Lower leg skin (tissue), 4 donors: ENCODE results near the gene SMC1B. TPM values are rescaled to one million over a fixed set of nuclear protein-coding genes. Genes with fewer than 3 reads are reported as not detected.

Source experiments
- DNase-seq, 2 donors: peaks; one replicate each; pipeline ENCODE4 v3.0.0-alpha.2; 2019; ENCODE audit warnings: low spot score in 2 of 2
- H3K4me3 ChIP-seq: fragments of 200-600 bp; sonication (generic); 2 replicates; pipeline ENCODE4 v1.5.1; 2017; ENCODE audit warnings: mild to moderate bottlenecking, low read depth; ENCODE audit not compliant: poor library complexity, severe bottlenecking
- CTCF ChIP-seq, 3 donors: fragments of 450-650 bp; IDR thresholded peaks; one replicate each; pipeline ENCODE4 v1.5.1; 2016; ENCODE audit warnings: antibody characterized with exemption in 3 of 3, mild to moderate bottlenecking in 3 of 3, moderate library complexity in 2 of 3
- POLR2A ChIP-seq, 2 donors: fragments of 450-650 bp; IDR thresholded peaks; one replicate each; pipeline ENCODE4 v1.6.1; 2016 to 2017; ENCODE audit warnings: antibody characterized with exemption in 2 of 2, mild to moderate bottlenecking in 1 of 2, moderate library complexity in 1 of 2
- WGBS, 2 donors: methylation state at CpG; one replicate each; pipeline ENCODE4 v1.1.5; 2018; 5-methylcytosine and 5-hydroxymethylcytosine counted together
- intact Hi-C: fragments of 100-400 bp; cut with DNase I; formaldehyde crosslinking; loops from one replicate; pipeline ENCODE4 v1.15.0; 2023; ENCODE audit warnings: low total_unique reads
- total RNA-seq, 4 donors: library from RNA; depleted of rRNA; stranded (reverse); fragments of >200 nt; gene quantifications; one replicate each; pipeline ENCODE4 v1.1.0, GENCODE V29; 2016

SMC1B gene
- total RNA-seq, 4 donors from 2014 or later = not detected

GRCh38 chr22:45309422-45310227 lies 103.8 kb downstream of the SMC1B start, which contains the start of gene FAM118A:
Gene FAM118A, plus strand, starts transcription at chr22:45309934. Its CDS starts 12,446 bp downstream, at chr22:45322380.
- H3K4me3 ChIP-seq = peak within 1 kb of the TSS; percentile 69
- DNase-seq = peak; percentile 88 to 98
- TF ChIP-seq POLR2A (IDR thresholded peaks at IDR 0.05) (no peak), CTCF (IDR thresholded peaks at IDR 0.05) (no peak)
- 1 to 3% methylated on average over 15 to 19 of the region's 95 CpGs for WGBS, 2 donors
- intact Hi-C loops = no loop called here

- H3K4me3 ChIP-seq = no peak overlapping the region
- peak in 1 of 2 donors; percentile 89 for DNase-seq
- TF ChIP-seq POLR2A (IDR thresholded peaks at IDR 0.05) (no peak), CTCF (IDR thresholded peaks at IDR 0.05) (no peak)
- intact Hi-C loops = no loop called here
- WGBS, 2 donors = 43 to 50% methylated on average over 25 of the region's 25 CpGs
Observed at GRCh38 chr22:45308957-45309421, 104.4 kb downstream of the SMC1B start.

GRCh38 chr22:45308391-45308956 lies 104.9 kb downstream of the SMC1B start:
- TF ChIP-seq POLR2A (IDR thresholded peaks at IDR 0.05) (no peak), CTCF (IDR thresholded peaks at IDR 0.05) (no peak)
- no peak overlapping the region for H3K4me3 ChIP-seq
- 85 to 91% methylated on average over 6 of the region's 6 CpGs for WGBS, 2 donors

GRCh38 chr22:45306139-45306538 lies 107.3 kb downstream of the SMC1B start:
- DNase-seq = no peak
- H3K4me3 ChIP-seq = no peak overlapping the region
- no peak for TF ChIP-seq POLR2A (IDR thresholded peaks at IDR 0.05)
- no peak for TF ChIP-seq CTCF (IDR thresholded peaks at IDR 0.05)
- 89 to 94% methylated on average over 9 of the region's 9 CpGs for WGBS, 2 donors
- intact Hi-C loops = no loop called here

More at GRCh38 chr22:45308391-45308956, 104.9 kb downstream of the SMC1B start:
- intact Hi-C loops = no loop called here
- DNase-seq = no peak

GRCh38 chr22:45305456-45306075 lies 107.8 kb downstream of the SMC1B start:
- H3K4me3 ChIP-seq = no peak overlapping the region
- intact Hi-C loops = no loop called here
- no peak for TF ChIP-seq CTCF (IDR thresholded peaks at IDR 0.05)
- TF ChIP-seq POLR2A (IDR thresholded peaks at IDR 0.05) = no peak
- WGBS, 2 donors = 73 to 84% methylated on average over 6 of the region's 6 CpGs
- DNase-seq = no peak
